ENCODE measurements around the gene PARP3.

Gene PARP3

DNA sequence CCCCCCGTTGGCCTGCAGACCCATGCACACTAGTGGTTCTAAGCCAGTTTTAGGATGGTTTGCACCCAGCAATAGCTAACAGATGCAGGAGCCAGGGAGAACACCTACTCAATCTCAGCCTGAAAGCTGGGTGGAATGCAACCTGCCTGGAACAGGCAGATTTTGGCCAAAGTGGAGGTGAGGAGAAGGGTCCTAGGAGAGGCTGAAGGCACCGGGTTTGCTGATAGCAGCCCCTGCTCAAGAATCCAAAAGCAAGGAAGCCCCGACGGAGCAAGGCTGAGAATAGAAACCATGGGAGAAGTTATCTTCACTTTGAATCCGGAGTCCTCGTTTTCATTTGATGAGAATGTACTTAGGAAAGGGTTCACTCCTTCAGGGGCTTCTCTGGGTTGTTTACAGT lies 10.4 kb upstream of the PARP3 start:
- TF ChIP-seq GATA3 (IDR thresholded peaks at IDR 0.05; ENCODE audit: low read depth, low read length) (no peak), GATA2 (IDR thresholded peaks at IDR 0.05; ENCODE audit: low read depth, low read length) (no peak)

DNA sequence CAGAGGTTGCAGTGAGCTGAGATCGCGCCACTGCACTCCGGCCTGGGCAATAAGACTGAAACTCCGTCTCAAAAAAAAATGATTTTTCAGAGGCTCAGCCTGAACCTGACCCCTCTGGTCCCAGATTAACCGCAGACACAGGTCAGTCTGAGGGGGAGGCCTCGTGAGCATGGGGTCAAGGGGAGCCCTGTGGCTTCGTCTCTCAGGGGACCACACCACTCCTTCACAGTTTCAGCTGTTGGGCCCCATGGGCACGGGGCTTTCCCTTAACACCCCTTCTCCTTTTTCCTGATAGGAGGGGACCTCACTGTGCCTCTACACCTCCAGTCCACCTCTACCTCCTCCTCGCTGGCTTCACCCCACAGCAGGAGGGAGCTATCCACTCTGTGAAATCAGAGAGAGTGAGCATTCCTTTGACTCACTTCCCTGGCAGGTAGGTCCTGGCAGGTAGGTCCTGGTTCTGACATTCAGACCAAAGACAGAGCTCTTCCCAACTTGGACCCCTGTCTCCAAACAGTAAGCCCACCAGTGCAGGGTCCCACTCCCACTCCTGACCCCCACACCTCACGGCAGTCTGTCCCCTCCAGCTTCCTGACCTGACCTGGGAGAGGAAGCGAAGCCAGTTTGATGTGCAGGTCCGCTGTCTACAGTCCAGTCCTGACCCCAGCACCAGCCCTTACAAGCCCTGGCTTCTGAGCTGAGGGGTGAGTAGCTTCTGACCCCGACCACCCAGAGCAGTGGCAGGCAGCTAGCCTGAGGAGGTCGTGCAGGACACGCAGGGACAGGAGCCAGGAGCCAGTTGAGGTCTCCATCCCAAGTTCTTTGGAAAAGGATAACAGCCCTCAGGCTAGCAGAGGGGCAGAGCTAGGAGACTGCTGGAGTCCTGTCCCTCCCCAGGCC lies 9.4 kb upstream of the PARP3 start:
- TF ChIP-seq GATA2 (IDR thresholded peaks at IDR 0.05; ENCODE audit: low read depth, low read length) (no peak), GATA3 (IDR thresholded peaks at IDR 0.05; ENCODE audit: low read depth, low read length) (no peak)

DNA sequence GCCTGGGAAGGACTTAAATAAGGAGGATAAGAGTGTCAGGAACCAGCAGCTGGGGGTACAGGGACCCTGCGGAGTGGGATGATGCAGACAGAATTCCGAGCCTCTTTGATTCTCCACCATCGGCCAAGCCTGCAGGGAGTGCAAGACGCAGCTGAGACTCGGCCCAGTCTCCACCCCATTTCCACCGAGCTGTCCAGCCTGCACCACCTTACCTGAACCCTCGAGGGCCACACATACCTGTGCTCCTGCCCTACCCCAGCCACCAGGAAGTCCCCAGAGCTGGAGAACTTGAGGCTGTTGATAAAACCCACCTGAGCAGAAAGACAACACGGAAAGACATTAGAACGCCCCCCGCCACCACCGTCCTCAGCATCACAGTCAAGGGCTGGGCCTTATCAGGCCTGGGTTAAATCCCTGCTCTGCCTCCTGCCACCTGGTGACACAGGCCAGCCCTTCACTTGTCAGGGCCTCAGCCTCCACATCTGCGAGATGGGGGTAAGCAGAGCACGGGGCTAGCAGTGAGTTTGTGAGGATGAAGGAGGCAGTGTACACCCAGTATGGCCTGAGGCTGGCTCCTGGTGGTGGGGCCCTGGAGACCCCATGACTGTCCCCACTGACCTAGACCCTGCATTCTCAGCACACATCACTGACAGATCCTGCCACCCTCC lies 8.6 kb upstream of the PARP3 start:
- no peak for TF ChIP-seq GATA3 (IDR thresholded peaks at IDR 0.05; ENCODE audit: low read depth, low read length)
- TF ChIP-seq GATA2 (IDR thresholded peaks at IDR 0.05; ENCODE audit: low read depth, low read length), result no peak

DNA sequence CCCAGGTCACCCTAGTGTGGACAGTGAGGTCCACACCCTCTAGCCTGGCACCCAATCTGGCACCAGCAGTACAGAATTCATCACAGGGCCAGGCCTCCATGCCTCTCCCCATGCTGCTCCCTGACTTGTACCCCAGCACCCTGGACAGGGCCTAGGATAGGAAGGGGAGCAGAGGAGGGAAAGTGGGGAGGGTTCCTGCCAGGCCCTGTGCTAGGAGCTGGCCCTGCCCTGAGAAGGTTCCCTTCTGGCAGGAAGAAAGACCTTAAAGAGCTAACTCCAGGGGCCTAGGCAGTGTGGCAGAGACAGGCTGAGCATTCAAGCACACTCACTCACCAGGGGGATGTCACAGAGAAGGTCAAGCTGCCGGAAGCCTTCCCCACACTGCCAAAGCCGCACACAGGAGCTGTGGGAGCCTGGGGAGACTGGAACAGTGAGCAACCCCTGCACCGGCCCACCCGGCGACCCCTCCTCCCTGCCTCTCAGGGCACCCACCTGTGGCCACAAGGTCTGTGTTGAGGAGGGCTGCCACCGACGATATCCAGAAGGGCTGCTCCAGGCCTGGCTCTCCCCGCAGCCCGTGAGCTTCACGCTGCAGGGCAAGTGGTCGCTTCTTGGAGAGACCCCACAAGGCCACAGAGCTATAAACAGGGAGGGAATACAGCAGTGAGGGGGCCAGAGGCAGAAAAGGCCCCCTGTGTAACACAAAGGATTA lies 7.9 kb upstream of the PARP3 start:
- TF ChIP-seq GATA3 (IDR thresholded peaks at IDR 0.05; ENCODE audit: low read depth, low read length) (no peak), GATA2 (IDR thresholded peaks at IDR 0.05; ENCODE audit: low read depth, low read length) (no peak)

DNA sequence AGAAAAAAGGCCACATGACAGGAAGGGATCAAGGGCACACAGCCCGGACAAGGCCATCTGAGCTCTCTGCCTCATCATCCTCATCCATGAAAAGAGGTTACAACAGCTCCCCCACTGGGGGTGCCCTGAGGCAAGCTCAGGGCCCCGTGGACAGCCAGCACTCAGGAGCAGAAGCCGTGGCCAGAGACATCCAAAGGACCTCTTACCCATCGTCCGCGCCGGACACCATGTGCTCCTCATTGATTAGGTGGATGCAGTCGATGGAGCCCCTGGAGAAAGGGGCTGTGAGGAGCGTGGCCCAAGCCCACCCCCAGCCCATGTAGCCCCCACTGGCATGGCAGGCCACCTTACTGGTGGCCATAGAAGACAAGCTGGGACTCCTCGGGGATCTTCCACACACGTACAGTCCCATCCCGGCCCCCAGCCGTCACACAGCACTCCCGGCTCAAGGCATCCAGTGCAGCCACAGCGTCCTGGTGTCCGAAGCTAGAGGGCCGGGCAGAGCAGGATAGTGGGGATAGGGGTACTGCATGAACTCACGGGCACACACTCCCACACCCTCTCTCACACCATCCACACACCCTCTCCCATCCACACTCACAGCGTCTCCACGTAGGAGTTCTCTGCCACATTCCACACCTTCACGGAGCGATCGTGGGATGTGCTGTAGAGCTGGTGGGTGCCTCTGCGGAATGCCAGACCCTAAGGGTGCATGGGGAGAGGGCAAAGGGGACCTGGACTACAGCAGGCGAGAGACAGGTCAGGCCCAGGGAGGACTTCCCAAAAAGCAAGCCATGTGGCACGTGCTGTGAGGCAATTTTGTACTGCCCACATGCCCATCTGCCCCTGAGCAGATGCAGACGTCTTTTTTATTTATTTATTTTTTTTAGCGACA lies 6.9 kb upstream of the PARP3 start:
- TF ChIP-seq GATA2 (IDR thresholded peaks at IDR 0.05; ENCODE audit: low read depth, low read length) (no peak), GATA3 (IDR thresholded peaks at IDR 0.05; ENCODE audit: low read depth, low read length) (no peak)

DNA sequence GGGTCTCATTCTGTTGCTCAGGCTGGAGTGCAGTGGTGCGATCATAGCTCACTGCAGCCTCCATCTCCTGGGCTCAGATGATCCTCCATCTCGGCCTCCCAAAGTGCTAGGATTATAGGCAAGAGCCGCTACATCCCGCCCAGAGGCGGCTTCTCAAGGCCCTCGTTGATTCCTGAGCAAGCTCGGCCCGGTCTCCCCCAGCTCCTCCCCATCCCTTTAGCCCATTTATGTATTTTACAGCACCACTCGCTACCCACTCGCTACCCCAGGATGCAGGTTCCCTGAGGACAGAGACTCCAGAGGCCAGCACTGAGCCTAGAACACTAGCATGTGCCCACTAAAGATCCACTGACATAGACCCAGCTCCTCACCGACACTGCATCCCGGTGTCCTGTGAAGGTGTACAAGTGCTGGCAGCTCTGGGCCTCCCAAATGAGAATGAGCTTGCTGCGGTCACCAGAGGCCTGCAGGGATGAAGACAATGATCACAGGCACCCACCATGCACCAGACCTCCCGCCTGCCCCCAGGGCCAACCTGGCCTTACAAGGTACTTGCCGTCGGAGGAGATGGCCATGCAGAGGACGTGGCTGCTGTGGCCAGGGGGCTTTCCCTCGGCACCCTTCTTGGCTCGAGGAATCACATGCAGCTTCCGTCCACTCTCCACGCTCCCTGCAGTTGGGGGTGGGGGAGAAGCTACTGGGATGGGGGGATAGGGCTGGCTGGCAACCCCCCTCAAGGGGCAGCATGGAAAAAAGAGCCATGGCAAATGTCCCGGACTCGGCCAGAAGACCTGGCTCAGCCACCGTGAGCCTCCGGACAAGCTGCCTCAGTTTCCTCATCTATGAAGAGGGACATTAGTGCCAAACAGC lies 6.0 kb upstream of the PARP3 start:
- TF ChIP-seq GATA2 (IDR thresholded peaks at IDR 0.05; ENCODE audit: low read depth, low read length) (no peak), GATA3 (IDR thresholded peaks at IDR 0.05; ENCODE audit: low read depth, low read length) (no peak)

DNA sequence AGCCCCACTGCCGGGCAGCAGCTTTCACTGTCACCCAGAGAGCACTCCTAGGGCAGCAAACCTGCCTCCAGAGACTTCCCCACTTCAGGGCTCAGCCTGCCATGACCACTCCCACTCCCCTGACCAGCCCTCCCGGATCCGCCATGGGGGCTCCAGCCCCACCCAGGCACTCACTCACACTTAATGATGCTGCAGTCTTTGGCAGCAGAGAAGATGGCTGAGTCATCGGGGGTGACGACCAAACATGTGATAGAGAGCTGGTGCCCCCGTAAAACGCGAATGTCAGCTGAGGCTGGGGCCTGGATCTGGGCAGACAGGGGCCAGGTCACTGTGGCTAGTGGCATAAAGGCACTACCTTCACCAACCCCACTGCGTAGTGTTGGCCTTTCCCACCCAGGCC lies 5.1 kb upstream of the PARP3 start:
- no peak for TF ChIP-seq GATA3 (IDR thresholded peaks at IDR 0.05; ENCODE audit: low read depth, low read length)
- no peak for TF ChIP-seq GATA2 (IDR thresholded peaks at IDR 0.05; ENCODE audit: low read depth, low read length)

DNA sequence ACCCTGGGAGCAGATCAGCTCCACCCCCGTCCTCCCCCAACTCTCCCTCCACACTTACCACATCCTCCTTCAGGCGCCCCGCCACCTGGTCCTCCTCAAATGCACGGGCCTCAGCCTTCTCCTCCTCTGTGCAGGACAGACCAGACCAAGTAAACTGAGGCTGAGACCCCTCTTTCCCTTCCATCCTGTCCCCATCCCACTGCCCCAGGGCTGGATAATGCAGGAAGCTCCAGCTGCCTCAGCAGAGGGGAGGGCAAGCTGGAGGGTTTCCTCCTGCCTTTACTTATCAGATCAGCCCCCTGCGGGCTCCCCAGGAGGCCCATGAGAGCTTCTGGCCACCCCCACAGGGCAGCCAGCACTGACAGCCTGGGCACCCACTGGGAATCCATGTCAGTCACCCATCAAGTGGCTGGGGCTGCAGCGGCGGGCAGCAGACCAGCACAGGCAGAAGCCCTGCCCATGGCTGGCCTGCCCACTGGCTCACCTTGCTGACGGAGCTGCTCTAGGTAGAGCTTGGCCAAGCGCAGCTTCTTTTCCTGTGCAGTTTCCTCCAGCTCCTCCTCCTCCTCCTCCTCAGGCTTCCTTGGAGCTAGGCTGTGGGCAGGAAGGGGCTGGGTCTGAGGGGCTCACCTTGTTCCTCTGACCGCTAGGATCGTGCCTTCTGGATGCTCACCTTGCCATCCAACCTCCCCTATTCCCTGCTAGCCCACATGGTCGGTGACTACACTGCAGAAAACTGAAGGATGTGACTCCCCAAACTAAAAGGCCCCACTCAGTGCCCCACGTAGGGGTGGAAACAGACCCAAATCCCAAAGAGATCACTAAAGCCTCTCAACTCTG lies 4.3 kb upstream of the PARP3 start:
- no peak for TF ChIP-seq GATA2 (IDR thresholded peaks at IDR 0.05; ENCODE audit: low read depth, low read length)
- TF ChIP-seq GATA3 (IDR thresholded peaks at IDR 0.05; ENCODE audit: low read depth, low read length), result no peak

DNA sequence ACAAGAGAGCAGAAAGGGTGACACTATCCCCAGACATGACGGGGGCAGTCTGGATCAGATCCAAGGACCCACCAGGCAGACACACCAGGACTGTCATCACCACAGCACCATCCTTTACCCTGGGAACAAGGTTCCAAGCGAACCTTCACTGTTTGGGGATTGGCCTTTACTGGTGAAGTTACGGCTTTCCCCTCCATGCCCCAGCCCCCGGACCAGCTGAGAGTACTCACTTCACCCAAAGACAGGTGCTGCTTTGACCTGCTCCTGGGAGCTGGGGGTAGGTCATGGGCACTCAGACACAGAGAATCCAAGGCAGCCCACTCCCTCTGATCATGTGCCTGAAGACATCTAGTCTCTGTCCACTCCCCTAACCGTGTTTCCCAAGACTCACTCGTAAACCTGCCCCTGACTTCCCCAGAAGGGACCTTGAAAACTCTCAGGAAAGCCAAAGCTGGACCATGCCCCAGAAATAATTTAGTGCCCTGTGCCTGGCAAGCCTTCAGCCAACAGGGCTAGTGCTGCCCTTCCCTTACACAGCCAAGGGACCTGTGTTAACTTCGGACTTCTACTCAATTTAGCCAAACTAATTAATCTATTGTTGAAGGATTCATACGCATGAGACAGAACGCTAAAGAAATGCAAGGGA lies 3.3 kb upstream of the PARP3 start:
- TF ChIP-seq GATA2 (IDR thresholded peaks at IDR 0.05; ENCODE audit: low read depth, low read length) (no peak), GATA3 (IDR thresholded peaks at IDR 0.05; ENCODE audit: low read depth, low read length) (no peak)

DNA sequence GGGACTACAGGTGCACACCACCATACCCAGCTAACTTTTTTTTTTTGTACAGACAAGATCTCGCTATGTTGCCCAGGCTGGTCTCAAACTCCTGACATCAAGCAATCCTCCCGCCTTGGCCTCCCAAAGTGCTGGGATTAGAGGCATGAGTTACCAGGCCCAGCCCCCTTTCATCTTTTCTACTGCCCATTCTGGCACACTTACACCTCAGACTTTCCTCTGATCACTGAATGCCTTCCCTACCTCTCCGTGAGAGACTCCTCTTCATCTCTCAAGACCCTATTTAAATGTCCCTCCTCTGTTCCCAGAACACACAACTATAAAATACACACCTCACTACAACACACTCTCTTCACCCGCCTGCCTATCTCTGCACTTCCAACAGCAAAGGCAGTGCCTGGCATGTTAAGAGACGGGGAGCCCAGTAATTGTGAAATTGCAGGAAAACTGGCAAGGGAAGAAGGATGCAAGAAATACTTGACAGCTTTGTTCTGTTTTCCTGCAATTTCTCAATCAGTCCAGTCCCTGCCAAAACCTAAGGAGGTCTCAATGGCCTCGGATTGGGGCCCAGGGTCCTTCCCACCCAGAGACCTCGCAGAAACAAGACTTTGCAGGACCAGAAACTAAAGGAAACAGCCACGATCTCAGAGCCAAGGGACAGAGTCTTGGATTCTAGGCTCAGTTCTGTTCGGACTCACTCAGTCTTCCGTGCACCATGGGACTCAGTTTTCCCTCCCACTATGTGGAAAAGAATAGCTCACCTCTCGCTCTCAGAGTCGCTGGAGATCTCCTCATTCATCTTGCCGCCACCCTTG lies 1.3 kb upstream of the PARP3 start:
- no peak for TF ChIP-seq GATA2 (IDR thresholded peaks at IDR 0.05; ENCODE audit: low read depth, low read length)
- no peak for TF ChIP-seq GATA3 (IDR thresholded peaks at IDR 0.05; ENCODE audit: low read depth, low read length)

DNA sequence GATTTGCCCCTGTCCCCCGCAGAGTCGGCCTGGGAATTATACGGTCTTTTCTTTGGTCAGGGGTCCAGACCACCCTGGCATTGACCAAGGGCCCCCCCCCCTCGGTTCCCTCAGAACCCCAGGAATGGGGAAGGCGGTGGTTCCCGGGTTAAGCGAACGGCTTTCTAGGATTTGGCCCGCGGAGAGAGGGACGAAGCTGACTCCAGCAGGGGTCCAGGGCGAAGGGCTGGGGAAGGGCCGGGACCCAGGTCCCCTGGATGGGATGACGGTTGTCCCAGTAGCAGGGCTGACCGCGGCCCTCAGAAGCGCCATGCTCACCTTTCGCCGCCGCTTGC lies 733 bp upstream of the PARP3 start:
- TF ChIP-seq GATA2 (IDR thresholded peaks at IDR 0.05; ENCODE audit: low read depth, low read length) (no peak), GATA3 (IDR thresholded peaks at IDR 0.05; ENCODE audit: low read depth, low read length) (no peak)

Data from SH-SY5Y (cell line).